Testis (tissue), 3 donors: ENCODE measurements around the gene KLHL6. TPM values are rescaled to one million over a fixed set of nuclear protein-coding genes. Genes with fewer than 3 reads are reported as not detected.

Experiments used
- DNase-seq: peaks from one replicate; pipeline ENCODE4 v3.0.0-alpha.2; 2019
- H3K27ac ChIP-seq, 2 donors: fragments of 200-600 bp; sonication (generic); one replicate each; pipeline ENCODE4 v1.5.1; 2019
- H3K27me3 ChIP-seq: fragments of 200-600 bp; sonication (generic); one replicate; pipeline ENCODE4 v1.5.1; 2019
- H3K36me3 ChIP-seq: fragments of 200-600 bp; sonication (generic); one replicate; pipeline ENCODE4 v1.5.1; 2017; ENCODE audit warnings: low read depth; ENCODE audit errors: missing control alignments
- H3K4me1 ChIP-seq: fragments of 200-600 bp; sonication (generic); one replicate; pipeline ENCODE4 v1.5.1; 2019
- H3K4me3 ChIP-seq, 2 donors: fragments of 200-600 bp; sonication (generic); one replicate each; pipeline ENCODE4 v1.5.1; 2017 to 2019
- H3K9me3 ChIP-seq: fragments of 200-600 bp; sonication (generic); one replicate; pipeline ENCODE4 v1.5.1; 2017
- POLR2A ChIP-seq: fragments of 450-650 bp; IDR thresholded peaks from one replicate; pipeline ENCODE4 v1.6.1; 2017; ENCODE audit warnings: antibody characterized with exemption, mild to moderate bottlenecking, moderate library complexity
- WGBS, 2 donors: methylation state at CpG; one replicate each; pipeline ENCODE4 v1.1.5; 2018; 5-methylcytosine and 5-hydroxymethylcytosine counted together
- intact Hi-C: fragments of 100-400 bp; cut with DNase I; formaldehyde crosslinking; loops from one replicate; pipeline ENCODE4 v1.15.1; 2023; ENCODE audit warnings: low total_unique reads
- polyA plus RNA-seq: library from polyadenylated mRNA; stranded (reverse); fragments of 350-450 nt; fragmentation: Illumina TruSeq; extraction: RNeasy Lipid Tissue Mini Kit (QIAGEN cat#74804); gene quantifications from one replicate; pipeline ENCODE4 v1.2.3, GENCODE V29; 2014; ENCODE audit warnings: low read depth, low replicate concordance; ENCODE audit not compliant: insufficient read depth
- total RNA-seq, 2 donors: library from RNA; depleted of rRNA; stranded (reverse); fragments of >200 nt; gene quantifications; one replicate each; pipeline ENCODE4 v1.2.3, GENCODE V29; 2016
- TF ChIP-seq, protein P1 (sequence below), 3 experiments: fragments of 450-650 bp in 2 of 3; fragments of 200-600 bp in 1 of 3; sonication (generic) in 1 of 3; IDR thresholded peaks; one replicate each; pipeline ENCODE4 v1.5.1; 2016 to 2019; ENCODE audit warnings: antibody characterized with exemption in 3 of 3, mild to moderate bottlenecking in 2 of 3, moderate library complexity in 1 of 3

Gene KLHL6
- total and polyA plus RNA-seq, 3 donors from 2014 or later, result 0.55 to 1.5 (median 1.4) TPM

DNA sequence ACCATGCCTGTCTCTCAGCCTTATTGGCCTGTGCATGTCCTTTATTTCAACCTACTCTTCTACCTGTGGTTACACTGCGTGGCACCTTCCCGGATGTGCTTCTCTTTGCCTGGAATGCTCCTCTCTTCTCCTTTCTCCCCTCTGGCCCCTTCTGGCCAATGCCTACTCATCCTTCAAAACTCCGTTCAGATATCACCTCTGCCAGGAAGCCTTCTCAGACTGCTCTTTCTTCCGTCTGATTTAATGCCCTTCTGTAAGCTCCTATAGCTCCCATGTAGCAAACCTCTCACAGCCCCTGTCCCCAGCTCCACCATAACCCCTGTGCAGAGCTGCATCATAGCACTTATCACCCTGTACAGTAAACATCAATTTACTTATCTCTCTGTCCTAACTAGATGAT, 13.2 kb downstream of the KLHL6 start:
- peaks cover 10% of the 10 kb centered on the region for H3K4me1 ChIP-seq
- no peak overlapping the region for H3K27ac ChIP-seq
- no peak for DNase-seq
- H3K36me3 ChIP-seq, result no peaks in the 10 kb centered on the region
- H3K9me3 ChIP-seq, result no peaks in the 10 kb centered on the region
- no peak for TF ChIP-seq POLR2A
- TF ChIP-seq, protein P1, sequence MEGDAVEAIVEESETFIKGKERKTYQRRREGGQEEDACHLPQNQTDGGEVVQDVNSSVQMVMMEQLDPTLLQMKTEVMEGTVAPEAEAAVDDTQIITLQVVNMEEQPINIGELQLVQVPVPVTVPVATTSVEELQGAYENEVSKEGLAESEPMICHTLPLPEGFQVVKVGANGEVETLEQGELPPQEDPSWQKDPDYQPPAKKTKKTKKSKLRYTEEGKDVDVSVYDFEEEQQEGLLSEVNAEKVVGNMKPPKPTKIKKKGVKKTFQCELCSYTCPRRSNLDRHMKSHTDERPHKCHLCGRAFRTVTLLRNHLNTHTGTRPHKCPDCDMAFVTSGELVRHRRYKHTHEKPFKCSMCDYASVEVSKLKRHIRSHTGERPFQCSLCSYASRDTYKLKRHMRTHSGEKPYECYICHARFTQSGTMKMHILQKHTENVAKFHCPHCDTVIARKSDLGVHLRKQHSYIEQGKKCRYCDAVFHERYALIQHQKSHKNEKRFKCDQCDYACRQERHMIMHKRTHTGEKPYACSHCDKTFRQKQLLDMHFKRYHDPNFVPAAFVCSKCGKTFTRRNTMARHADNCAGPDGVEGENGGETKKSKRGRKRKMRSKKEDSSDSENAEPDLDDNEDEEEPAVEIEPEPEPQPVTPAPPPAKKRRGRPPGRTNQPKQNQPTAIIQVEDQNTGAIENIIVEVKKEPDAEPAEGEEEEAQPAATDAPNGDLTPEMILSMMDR (IDR thresholded peaks at IDR 0.05), result no peak
- 88 to 94% methylated on average over 4 of the region's 4 CpGs for WGBS, 2 donors
- no peaks in the 10 kb centered on the region for H3K27me3 ChIP-seq
- H3K4me3 ChIP-seq, result no peak overlapping the region
- intact Hi-C loops, result no loop called here

DNA sequence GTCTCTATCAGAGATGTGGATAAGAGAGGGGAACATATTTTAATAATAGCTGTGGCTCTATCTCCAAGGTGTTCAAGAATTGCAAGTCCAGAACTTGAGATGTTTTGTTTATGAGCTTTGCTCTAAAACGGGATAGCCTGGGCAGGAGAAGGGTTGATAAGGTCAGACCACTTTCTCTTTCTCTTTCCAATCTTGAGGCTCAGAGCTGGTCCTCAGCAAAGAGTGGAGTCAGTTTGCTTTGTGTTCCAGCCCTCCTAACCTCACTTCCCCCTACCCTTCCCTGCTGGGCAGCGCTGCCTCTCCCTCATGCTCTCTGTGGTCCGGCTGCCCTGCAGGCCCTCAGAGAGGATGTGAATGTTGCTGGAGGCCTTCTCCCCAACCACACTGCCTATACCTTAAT, 13.8 kb downstream of the KLHL6 start:
- Histone ChIP-seq H3K4me3 (no peak overlapping the region), H3K27ac (no peak overlapping the region), H3K36me3 (no peaks in the 10 kb centered on the region), H3K9me3 (no peaks in the 10 kb centered on the region), H3K27me3 (no peaks in the 10 kb centered on the region), H3K4me1 (peaks cover 10% of the 10 kb centered on the region)
- intact Hi-C loops, result no loop called here
- TF ChIP-seq, protein P1 (IDR thresholded peaks at IDR 0.05), result no peak
- no peak for TF ChIP-seq POLR2A
- DNase-seq, result no peak
- 68 to 71% methylated on average over 3 of the region's 3 CpGs for WGBS, 2 donors

DNA sequence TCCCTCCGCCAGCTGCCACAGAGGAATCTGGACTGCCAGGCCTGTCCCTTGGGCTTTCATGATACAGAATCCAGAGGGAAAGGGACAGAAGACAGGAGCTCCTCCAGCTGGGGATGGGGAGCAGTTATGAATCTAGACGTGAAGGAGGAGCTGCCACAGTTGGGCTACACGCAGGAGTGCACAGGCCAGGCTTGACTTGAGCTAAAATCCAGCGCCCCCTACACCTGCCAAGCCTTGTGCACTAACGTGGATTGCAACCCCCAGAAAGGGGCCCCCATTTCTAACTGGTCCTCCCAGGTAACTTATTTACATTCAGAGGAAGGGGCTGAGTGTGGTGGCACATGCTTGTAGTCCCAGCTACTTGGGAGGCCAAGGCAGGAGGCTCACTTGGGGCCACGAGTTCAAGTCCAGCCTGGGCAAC, 14.3 kb downstream of the KLHL6 start:
- WGBS, 2 donors, result 84 to 88% methylated on average over 5 to 6 of the region's 6 CpGs

DNA sequence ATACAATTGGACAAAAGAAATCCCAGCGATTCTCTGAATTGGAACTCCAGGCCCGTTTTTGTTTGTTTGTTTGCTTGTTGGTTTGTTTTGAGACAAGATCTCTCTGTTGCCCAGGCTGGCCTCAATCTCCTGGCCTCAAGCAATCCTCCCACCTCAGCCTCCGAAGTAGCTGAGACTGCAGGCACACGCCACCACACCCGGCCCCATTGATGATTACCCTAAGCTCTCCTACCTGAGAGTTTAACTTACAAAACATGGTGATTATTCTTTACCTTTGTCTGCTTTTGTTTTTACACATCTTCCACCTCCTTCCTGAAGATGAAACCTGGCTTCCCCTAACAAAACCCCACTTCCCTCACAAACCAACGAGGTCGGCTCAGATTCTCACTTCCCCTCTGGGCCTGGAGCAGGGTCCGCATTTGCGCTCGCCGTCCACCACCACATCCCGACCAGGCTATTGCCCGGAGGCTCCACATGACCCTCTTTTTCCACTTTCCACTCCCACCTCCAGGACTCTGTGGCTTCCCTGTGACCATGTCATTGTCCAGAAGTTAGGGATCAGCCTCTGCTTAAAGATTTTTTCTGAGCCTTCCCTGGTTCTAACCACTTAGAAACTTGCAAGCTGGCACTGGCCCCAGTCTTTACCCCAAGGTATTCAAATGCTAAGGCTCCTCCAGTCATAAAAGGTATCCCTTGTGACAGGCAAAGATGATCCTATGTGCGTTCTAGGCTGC, 14.8 kb downstream of the KLHL6 start:
- DNase-seq, result no peak
- H3K27me3 ChIP-seq, result no peaks in the 10 kb centered on the region
- H3K27ac ChIP-seq, result no peak overlapping the region
- no peaks in the 10 kb centered on the region for H3K36me3 ChIP-seq
- no peaks in the 10 kb centered on the region for H3K9me3 ChIP-seq
- intact Hi-C loops, result no loop called here
- TF ChIP-seq, protein P1 (IDR thresholded peaks at IDR 0.05), result no peak
- TF ChIP-seq POLR2A, result no peak
- 73 to 82% methylated on average over 14 of the region's 14 CpGs for WGBS, 2 donors
- H3K4me1 ChIP-seq, result peaks cover 10% of the 10 kb centered on the region
- H3K4me3 ChIP-seq, result no peak overlapping the region

More for the DNA sequence above, 14.3 kb downstream of the KLHL6 start:
- no peaks in the 10 kb centered on the region for H3K9me3 ChIP-seq
- H3K4me1 ChIP-seq, result peaks cover 10% of the 10 kb centered on the region
- no peaks in the 10 kb centered on the region for H3K36me3 ChIP-seq
- DNase-seq, result no peak
- H3K27ac ChIP-seq, result no peak overlapping the region
- no peak overlapping the region for H3K4me3 ChIP-seq
- intact Hi-C loops, result no loop called here
- H3K27me3 ChIP-seq, result no peaks in the 10 kb centered on the region
- TF ChIP-seq, protein P1 (IDR thresholded peaks at IDR 0.05), result no peak
- no peak for TF ChIP-seq POLR2A

DNA sequence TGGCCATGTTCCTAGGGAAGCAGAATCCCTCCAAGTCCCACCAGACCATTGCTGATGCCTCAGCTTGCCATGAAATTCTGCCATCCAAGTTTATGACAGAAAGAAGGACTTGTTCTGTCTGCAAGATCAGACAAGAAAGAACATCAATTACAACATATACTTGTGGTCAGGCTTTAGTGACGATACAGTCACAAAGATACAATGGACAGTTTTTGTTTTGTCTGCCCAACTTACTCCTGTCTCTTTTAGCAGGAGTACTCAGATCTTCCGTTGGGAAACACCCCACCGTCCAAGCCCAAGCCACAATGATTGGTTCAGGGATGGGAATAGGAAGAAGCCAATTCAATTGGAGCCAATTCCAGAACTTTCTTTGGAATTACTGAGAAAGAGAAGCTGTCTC, 15.7 kb downstream of the KLHL6 start:
- no peak overlapping the region for H3K4me3 ChIP-seq
- peaks cover 10% of the 10 kb centered on the region for H3K4me1 ChIP-seq
- H3K27ac ChIP-seq, result no peak overlapping the region
- no peaks in the 10 kb centered on the region for H3K36me3 ChIP-seq
- intact Hi-C loops, result no loop called here
- TF ChIP-seq, protein P1 (IDR thresholded peaks at IDR 0.05), result no peak
- no peak for TF ChIP-seq POLR2A
- no peaks in the 10 kb centered on the region for H3K27me3 ChIP-seq
- H3K9me3 ChIP-seq, result no peaks in the 10 kb centered on the region
- 36 to 45% methylated on average over 3 of the region's 3 CpGs for WGBS, 2 donors
- no peak for DNase-seq
